22Rv1 (cell line): ENCODE results near the gene GRM7.

Source experiments
- H3K27ac ChIP-seq: fragments of 450-650 bp; 2 replicates; pipeline ENCODE4 v1.5.1; 2017
- ZFX ChIP-seq: fragments of 450-650 bp; IDR thresholded peaks from 2 replicates; pipeline ENCODE4 v1.6.1; 2017; ENCODE audit warnings: antibody characterized with exemption, borderline replicate concordance
- TF ChIP-seq, protein P1 (sequence below): fragments of 450-650 bp; IDR thresholded peaks from 2 replicates; pipeline ENCODE4 v1.5.1; 2017; ENCODE audit warnings: mild to moderate bottlenecking

Gene GRM7

DNA sequence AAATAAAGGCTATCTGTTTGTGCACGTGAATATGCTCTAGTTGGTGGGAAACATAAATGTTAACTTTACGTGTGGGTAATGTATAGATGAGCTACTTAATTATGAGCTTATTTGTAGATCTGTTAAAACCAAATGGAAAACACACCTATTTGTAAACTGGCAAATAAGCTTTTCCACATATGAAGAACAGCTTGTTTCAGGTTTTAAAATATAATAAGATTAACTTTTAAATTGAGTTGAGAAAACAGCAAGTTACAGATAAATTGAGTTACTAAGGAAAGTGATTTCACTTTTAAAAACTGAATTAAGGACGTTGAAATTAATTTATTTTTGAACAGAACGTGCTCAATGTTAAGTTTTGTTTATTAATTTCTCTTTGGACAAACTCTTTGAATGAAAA is 140.5 kb downstream of the GRM7 start:
- TF ChIP-seq ZFX, result no peak
- TF ChIP-seq, protein P1, sequence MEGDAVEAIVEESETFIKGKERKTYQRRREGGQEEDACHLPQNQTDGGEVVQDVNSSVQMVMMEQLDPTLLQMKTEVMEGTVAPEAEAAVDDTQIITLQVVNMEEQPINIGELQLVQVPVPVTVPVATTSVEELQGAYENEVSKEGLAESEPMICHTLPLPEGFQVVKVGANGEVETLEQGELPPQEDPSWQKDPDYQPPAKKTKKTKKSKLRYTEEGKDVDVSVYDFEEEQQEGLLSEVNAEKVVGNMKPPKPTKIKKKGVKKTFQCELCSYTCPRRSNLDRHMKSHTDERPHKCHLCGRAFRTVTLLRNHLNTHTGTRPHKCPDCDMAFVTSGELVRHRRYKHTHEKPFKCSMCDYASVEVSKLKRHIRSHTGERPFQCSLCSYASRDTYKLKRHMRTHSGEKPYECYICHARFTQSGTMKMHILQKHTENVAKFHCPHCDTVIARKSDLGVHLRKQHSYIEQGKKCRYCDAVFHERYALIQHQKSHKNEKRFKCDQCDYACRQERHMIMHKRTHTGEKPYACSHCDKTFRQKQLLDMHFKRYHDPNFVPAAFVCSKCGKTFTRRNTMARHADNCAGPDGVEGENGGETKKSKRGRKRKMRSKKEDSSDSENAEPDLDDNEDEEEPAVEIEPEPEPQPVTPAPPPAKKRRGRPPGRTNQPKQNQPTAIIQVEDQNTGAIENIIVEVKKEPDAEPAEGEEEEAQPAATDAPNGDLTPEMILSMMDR, result no peak
- no peak overlapping the region for H3K27ac ChIP-seq

DNA sequence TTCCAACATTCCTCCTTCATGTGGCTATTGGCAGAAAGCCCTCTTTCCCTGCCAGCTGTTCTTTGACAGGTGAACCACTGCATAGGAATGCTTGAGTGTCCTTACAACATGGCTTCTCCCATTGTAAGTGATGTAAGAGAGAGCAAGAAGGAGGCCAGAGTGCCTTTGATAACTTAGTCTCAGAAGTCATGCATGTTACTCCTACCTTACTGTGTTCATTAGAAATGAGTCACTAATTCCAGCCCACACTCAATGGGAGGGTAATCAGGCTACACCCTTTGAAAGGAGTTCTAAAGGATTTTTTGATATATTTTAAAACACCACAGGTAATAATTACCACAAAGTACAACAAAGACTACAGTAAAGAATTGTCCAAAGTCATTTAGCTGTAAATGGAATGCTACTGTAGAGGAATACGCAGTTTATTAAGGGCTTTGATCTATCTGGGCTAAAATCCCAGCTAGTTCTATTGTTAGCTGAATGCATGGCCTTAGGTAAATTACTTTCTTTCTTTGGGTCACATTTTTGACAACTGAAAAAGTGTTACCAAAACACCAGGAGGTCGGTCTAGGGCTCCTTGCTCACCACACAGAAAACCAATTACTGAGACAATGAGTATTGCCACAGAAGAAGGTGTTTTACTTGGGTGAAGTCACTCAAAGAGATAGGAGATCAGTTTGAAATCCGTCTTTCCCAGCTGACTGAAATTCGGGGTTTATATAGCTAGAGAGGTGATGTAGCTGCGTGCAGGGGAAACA is 154.9 kb downstream of the GRM7 start:
- no peak for TF ChIP-seq ZFX
- TF ChIP-seq, protein P1, result no peak

DNA sequence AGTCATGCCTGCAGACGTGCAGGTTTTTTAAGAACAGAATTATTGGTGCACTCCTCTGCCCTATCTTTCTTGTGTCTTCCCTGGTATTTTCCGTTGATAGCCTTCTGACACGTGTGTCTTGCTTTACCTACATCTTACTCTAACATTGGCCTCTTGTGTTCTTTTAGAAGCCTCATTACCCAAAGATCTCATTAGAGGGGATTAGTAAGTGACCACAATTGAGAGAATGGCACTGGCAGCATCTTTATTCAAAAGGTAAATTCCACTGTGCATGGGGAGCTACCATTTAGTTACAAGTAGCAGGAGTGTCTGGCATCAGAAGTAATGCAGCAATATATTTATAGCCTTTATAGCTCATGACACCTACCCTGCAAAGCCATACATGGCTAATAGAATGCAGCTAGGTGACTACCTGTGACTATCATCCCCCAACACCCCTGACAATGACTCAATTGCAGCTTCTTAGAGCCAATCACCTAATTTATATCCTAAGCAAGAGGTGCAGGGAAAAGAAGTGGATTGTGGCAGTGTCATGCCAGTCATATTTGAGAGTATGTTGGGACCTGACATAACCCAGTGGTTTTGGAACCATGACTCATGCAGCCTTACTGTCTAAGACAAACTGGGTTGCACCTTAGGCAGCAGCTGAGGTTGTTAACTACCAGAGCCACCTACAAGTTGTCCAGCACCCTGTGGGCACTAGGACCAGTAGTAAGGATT is 164.8 kb downstream of the GRM7 start:
- no peak overlapping the region for H3K27ac ChIP-seq
- TF ChIP-seq, protein P1, result no peak
- TF ChIP-seq ZFX, result no peak

More for the DNA sequence above, 154.9 kb downstream of the GRM7 start:
- H3K27ac ChIP-seq, result no peak overlapping the region

DNA sequence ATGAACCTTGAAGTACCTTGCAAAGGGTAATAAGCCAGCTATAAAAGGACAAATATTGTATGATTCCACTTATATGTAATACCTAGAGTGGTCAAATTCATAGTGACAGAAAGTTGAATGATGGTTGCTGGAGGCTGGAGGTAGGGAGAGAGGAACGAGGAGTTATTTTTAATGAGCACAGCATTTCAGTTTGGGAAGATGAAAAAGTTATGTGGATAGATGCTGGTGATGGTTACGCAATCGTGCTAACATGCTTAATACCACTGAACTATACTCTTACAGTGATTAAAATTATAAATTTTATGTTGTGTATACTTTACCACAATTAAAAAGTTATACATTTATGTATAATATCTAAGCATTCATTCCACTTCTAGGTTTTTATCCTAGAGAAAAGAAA is 168.6 kb downstream of the GRM7 start:
- no peak for TF ChIP-seq ZFX
- TF ChIP-seq, protein P1, result no peak
- no peak overlapping the region for H3K27ac ChIP-seq

DNA sequence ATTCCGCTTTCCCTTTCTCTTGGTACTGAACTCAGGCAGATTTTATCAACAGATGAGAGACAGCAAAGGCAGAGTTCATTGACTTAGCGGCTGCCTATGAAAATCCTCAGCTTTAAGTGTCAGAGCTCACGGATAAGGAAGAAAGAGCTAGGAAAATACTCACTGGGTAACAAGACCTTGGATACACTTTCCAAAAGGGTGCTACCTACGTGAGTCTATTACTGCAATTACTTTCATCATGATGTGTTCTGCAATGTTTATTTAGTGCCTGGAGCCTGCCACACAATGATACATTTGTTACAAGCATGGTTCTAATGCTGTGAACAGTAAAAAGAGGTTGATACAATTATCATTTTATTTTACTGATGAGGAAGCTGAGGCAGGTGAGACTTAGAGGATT is 177.5 kb downstream of the GRM7 start:
- H3K27ac ChIP-seq, result no peak overlapping the region
- TF ChIP-seq, protein P1, result no peak
- no peak for TF ChIP-seq ZFX

DNA sequence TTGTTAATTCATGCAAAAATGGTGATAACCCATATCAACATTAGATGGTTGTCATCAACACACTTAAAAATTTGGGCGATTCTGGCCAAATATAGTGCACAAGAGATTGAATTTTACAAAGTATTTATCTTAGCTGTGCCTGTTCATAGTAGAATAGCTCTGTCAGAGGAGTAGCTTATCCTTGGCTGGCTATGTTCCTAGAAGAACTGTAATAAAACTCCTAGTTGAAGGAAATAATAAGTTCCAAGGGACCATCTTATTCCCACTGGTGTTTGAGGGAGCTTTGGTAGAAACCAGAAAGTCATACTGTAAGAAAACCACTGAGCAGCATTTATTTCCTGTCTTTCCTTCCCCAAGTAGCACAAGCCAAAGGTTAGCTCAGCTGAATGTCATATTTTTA is 201.8 kb downstream of the GRM7 start:
- TF ChIP-seq, protein P1, result no peak
- no peak for TF ChIP-seq ZFX
- no peak overlapping the region for H3K27ac ChIP-seq

DNA sequence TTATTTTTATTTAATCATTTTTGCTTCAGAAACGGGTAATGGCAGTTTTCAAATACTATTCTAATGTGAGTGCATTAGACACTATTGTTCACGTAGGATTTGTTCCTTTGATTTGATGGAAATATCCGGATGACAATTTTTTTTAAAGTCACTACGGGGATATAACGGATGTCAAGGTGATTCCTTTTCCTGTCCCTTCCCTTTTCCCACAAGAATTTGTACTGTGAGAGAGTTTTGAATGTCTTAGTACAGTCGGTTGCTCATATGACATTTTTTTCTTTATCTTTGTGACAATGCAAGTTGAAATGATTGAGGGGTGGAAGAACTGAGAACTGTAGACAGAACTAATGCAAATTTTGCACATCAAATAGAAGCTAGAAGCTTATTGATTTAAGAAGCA is 209.5 kb downstream of the GRM7 start:
- no peak overlapping the region for H3K27ac ChIP-seq
- TF ChIP-seq, protein P1, result no peak
- TF ChIP-seq ZFX, result no peak
